MM.1S (cell line): Measurements from ENCODE around the gene PLCB1.

Experiments
- DNase-seq: peaks from one replicate; pipeline ENCODE4 v3.0.0-alpha.2; 2015
- H2AFZ ChIP-seq: fragments of 300-600 bp; sonication (generic); 2 replicates; pipeline ENCODE4 v1.6.0; 2016; ENCODE audit warnings: antibody characterized with exemption, low read length
- H3F3A ChIP-seq: fragments of 300-600 bp; sonication (generic); 2 replicates; pipeline ENCODE4 v1.6.1; 2016; ENCODE audit warnings: mild to moderate bottlenecking, antibody characterized with exemption, low read length, moderate library complexity, mixed read lengths; ENCODE audit not compliant: insufficient read depth
- H3K27ac ChIP-seq: fragments of 300-600 bp; sonication (generic); 2 replicates; pipeline ENCODE4 v1.5.1; 2016; ENCODE audit warnings: mild to moderate bottlenecking, low read length
- H3K27me3 ChIP-seq: fragments of 300-600 bp; sonication (generic); replicated peaks from 2 replicates; pipeline ENCODE4 v1.6.0; 2016; ENCODE audit warnings: low read length; ENCODE audit not compliant: insufficient read depth
- H3K36me3 ChIP-seq: fragments of 300-600 bp; sonication (generic); replicated peaks from 2 replicates; pipeline ENCODE4 v1.6.1; 2016; ENCODE audit warnings: mild to moderate bottlenecking, low read length, mixed read lengths; ENCODE audit not compliant: insufficient read depth
- H3K4me1 ChIP-seq: fragments of 300-600 bp; sonication (generic); 2 replicates; pipeline ENCODE4 v1.6.1; 2016; ENCODE audit warnings: low read length, mixed read lengths
- H3K4me2 ChIP-seq: fragments of 300-600 bp; sonication (generic); 2 replicates; pipeline ENCODE4 v1.6.0; 2016; ENCODE audit warnings: low read depth, low read length
- H3K4me3 ChIP-seq: fragments of 300-600 bp; sonication (generic); 2 replicates; pipeline ENCODE4 v1.5.1; 2016; ENCODE audit warnings: low read length, mixed read lengths
- H3K79me2 ChIP-seq: fragments of 300-600 bp; sonication (generic); 2 replicates; pipeline ENCODE4 v1.6.1; 2016; ENCODE audit warnings: mixed run types, low read length, mixed read lengths
- H3K9ac ChIP-seq: fragments of 300-600 bp; sonication (generic); 2 replicates; pipeline ENCODE4 v1.6.1; 2016; ENCODE audit warnings: low read length, mixed read lengths
- H3K9me2 ChIP-seq: fragments of 300-600 bp; sonication (generic); replicated peaks from 2 replicates; pipeline ENCODE4 v1.6.1; 2016; ENCODE audit warnings: mild to moderate bottlenecking, low read length, mixed read lengths; ENCODE audit not compliant: insufficient read depth
- H3K9me3 ChIP-seq: fragments of 300-600 bp; sonication (generic); replicated peaks from 2 replicates; pipeline ENCODE4 v1.6.1; 2016; ENCODE audit warnings: mild to moderate bottlenecking, low read length, mixed read lengths; ENCODE audit not compliant: insufficient read depth
- H4K20me1 ChIP-seq: fragments of 300-600 bp; sonication (generic); 2 replicates; pipeline ENCODE4 v1.6.1; 2016; ENCODE audit warnings: mild to moderate bottlenecking, low read length, moderate library complexity, mixed read lengths; ENCODE audit not compliant: insufficient read depth
- EZH2 ChIP-seq: fragments of 300-600 bp; sonication (generic); optimal IDR thresholded peaks from 2 replicates; pipeline ENCODE3; 2017; ENCODE audit warnings: low read depth, mild to moderate bottlenecking, antibody characterized with exemption, low read length, mixed read lengths
- EZH2phosphoT487 ChIP-seq: fragments of 300-600 bp; sonication (generic); IDR thresholded peaks from 2 replicates; pipeline ENCODE4 v1.6.1; 2018; ENCODE audit warnings: antibody characterized with exemption, low read length
- TF ChIP-seq, protein P1 (sequence below): fragments of 300-600 bp; sonication (generic); IDR thresholded peaks from 2 replicates; pipeline ENCODE4 v1.5.1; 2016; ENCODE audit warnings: antibody characterized with exemption, low read length, mixed read lengths

The PLCB1 gene

DNA sequence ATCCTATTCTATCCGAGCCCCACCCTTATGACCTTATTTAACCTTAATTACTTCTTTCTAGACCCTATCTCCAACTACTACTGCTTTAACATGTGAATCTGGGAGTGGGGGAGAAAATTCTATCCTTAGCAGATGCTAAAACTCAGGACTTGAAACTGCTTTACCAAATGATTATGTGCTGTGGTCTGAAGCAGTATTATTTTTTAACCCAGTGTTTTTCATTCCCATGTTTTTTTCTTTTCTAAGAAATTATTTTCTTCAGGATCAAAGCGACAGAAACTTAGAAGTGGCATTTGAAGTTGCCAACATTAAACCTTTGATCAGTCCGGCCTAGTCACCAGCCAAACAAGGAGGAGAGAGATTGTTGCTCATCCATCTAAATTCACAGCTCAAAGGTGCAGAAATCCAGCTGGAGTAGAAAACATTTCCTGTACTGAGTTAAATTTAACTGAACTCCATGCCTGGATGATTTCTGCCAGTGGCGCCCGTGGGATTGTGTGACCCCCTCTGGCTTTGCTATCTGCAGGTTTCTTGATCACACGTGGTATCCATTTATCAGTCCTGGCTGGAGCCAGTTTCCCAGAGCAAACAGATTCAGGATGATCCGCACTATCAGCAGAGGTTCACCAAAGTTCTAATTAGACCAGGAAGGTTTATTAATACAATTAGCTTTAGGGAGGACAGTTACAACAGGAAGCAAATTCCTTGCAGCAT is 300.5 kb downstream of the PLCB1 start:
- TF ChIP-seq EZH2phosphoT487 (no peak), EZH2 (no peak)
- TF ChIP-seq, protein P1, sequence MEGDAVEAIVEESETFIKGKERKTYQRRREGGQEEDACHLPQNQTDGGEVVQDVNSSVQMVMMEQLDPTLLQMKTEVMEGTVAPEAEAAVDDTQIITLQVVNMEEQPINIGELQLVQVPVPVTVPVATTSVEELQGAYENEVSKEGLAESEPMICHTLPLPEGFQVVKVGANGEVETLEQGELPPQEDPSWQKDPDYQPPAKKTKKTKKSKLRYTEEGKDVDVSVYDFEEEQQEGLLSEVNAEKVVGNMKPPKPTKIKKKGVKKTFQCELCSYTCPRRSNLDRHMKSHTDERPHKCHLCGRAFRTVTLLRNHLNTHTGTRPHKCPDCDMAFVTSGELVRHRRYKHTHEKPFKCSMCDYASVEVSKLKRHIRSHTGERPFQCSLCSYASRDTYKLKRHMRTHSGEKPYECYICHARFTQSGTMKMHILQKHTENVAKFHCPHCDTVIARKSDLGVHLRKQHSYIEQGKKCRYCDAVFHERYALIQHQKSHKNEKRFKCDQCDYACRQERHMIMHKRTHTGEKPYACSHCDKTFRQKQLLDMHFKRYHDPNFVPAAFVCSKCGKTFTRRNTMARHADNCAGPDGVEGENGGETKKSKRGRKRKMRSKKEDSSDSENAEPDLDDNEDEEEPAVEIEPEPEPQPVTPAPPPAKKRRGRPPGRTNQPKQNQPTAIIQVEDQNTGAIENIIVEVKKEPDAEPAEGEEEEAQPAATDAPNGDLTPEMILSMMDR = no peak
- no peak for DNase-seq
- H3K4me2 ChIP-seq = no peak overlapping the region

DNA sequence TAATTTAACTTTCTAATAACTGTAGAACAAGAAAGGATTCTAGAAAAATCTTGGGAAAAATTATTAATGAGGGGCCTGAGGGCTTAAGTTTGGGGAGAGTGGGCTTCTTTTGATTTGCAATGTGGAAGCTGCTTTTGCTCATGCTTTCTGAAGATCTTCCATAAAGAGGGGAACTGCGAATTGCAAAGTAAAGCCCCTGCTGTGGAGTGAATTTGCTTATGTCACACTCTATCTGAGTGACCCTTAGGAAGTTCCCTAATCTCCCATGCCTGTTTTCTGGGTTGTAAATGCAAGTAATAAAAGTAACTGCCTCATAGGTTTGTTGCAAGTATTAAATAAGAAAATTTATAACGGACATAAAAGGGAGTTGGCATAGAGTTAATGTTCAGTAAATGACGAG is 301.2 kb downstream of the PLCB1 start:
- Histone ChIP-seq H3K36me3 (no peaks in the 10 kb centered on the region), H3K4me2 (no peak overlapping the region), H4K20me1 (no peaks in the 10 kb centered on the region), H3K4me3 (no peak overlapping the region), H3K79me2 (no peaks in the 10 kb centered on the region), H2AFZ (no peak overlapping the region), H3K9me3 (no peaks in the 10 kb centered on the region), H3K27me3 (no peaks in the 10 kb centered on the region), H3K9ac (no peak overlapping the region), H3F3A (no peaks in the 10 kb centered on the region), H3K27ac (no peak overlapping the region), H3K9me2 (no peaks in the 10 kb centered on the region), H3K4me1 (no peaks in the 10 kb centered on the region)
- TF ChIP-seq EZH2 = no peak
- no peak for TF ChIP-seq EZH2phosphoT487
- TF ChIP-seq, protein P1 = no peak
- DNase-seq = no peak

More for the DNA sequence above, 300.5 kb downstream of the PLCB1 start:
- Histone ChIP-seq H3K27me3 (no peaks in the 10 kb centered on the region), H2AFZ (no peak overlapping the region), H3K79me2 (no peaks in the 10 kb centered on the region), H3K36me3 (no peaks in the 10 kb centered on the region), H3K27ac (no peak overlapping the region), H3K9me3 (no peaks in the 10 kb centered on the region), H3K9ac (no peak overlapping the region), H4K20me1 (no peaks in the 10 kb centered on the region), H3K9me2 (no peaks in the 10 kb centered on the region), H3F3A (no peaks in the 10 kb centered on the region), H3K4me1 (no peaks in the 10 kb centered on the region), H3K4me3 (no peak overlapping the region)

DNA sequence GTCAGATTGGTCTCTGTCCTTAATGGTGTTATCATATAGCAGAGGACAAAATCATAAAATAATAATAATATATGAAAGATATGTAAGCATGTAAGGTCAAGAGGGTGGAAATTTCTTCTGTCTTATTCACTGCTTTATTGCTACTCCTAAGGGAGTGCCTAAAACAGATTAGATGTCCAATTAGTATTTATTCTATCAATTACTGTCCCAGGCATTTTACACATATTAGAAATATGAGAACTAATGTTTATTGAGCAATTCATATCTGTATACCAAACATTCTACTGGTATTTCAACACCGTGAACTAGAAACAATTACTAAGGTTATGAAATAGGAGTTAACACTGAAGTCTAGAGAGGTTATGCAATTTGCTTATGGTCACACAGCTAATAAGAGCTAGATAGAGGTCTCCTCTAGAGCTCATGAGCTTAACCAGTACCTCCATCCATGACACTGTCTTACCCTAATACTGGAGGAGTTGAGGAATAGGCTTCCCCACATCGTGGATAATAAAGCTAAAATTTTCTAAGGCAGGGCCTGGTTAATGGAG is 302.3 kb downstream of the PLCB1 start:
- Histone ChIP-seq H3K9ac (no peak overlapping the region), H3K4me2 (no peak overlapping the region), H3K9me2 (no peaks in the 10 kb centered on the region), H3F3A (no peaks in the 10 kb centered on the region), H3K27me3 (no peaks in the 10 kb centered on the region), H3K4me1 (no peaks in the 10 kb centered on the region), H2AFZ (no peak overlapping the region), H4K20me1 (no peaks in the 10 kb centered on the region), H3K79me2 (no peaks in the 10 kb centered on the region), H3K4me3 (no peak overlapping the region), H3K9me3 (no peaks in the 10 kb centered on the region), H3K36me3 (no peaks in the 10 kb centered on the region), H3K27ac (no peak overlapping the region)
- TF ChIP-seq EZH2phosphoT487 (no peak), EZH2 (no peak)
- TF ChIP-seq, protein P1 = no peak
- DNase-seq = no peak
